ENCODE measurements around the gene CIT.

The CIT gene, protein sequence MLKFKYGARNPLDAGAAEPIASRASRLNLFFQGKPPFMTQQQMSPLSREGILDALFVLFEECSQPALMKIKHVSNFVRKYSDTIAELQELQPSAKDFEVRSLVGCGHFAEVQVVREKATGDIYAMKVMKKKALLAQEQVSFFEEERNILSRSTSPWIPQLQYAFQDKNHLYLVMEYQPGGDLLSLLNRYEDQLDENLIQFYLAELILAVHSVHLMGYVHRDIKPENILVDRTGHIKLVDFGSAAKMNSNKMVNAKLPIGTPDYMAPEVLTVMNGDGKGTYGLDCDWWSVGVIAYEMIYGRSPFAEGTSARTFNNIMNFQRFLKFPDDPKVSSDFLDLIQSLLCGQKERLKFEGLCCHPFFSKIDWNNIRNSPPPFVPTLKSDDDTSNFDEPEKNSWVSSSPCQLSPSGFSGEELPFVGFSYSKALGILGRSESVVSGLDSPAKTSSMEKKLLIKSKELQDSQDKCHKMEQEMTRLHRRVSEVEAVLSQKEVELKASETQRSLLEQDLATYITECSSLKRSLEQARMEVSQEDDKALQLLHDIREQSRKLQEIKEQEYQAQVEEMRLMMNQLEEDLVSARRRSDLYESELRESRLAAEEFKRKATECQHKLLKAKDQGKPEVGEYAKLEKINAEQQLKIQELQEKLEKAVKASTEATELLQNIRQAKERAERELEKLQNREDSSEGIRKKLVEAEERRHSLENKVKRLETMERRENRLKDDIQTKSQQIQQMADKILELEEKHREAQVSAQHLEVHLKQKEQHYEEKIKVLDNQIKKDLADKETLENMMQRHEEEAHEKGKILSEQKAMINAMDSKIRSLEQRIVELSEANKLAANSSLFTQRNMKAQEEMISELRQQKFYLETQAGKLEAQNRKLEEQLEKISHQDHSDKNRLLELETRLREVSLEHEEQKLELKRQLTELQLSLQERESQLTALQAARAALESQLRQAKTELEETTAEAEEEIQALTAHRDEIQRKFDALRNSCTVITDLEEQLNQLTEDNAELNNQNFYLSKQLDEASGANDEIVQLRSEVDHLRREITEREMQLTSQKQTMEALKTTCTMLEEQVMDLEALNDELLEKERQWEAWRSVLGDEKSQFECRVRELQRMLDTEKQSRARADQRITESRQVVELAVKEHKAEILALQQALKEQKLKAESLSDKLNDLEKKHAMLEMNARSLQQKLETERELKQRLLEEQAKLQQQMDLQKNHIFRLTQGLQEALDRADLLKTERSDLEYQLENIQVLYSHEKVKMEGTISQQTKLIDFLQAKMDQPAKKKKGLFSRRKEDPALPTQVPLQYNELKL (N-terminal part only)

GRCh38 chr12:119876761-119877638 lies at the start of gene CIT:
Gene CIT, minus strand, starts transcription at chr12:119877320. Its CDS starts 1,152 bp downstream, at chr12:119876168.
- H3K27ac ChIP-seq (ENCODE audit: low read depth, low read length): peak within 1 kb of the TSS; percentile 93
- peak within 1 kb of the TSS; percentile 82 for H3K9ac ChIP-seq (ENCODE audit: low read depth, low read length)
- H3K9me3 ChIP-seq (ENCODE audit: control insufficient read depth, insufficient read depth, low read length): no peaks in the 10 kb centered on the region
- peak within 1 kb of the TSS; percentile 80 for H3K4me3 ChIP-seq (ENCODE audit: low read depth, low read length)
- peaks cover 33% of the 10 kb centered on the region for H3K36me3 ChIP-seq (ENCODE audit: control insufficient read depth, insufficient read depth, low read length)
- no peaks in the 10 kb centered on the region for H3K4me1 ChIP-seq (ENCODE audit: control insufficient read depth, insufficient read depth, low read length)
- H3K27me3 ChIP-seq (ENCODE audit: control insufficient read depth, insufficient read depth, low read length): no peaks in the 10 kb centered on the region

GRCh38 chr12:119925269-119925668 lies 48.1 kb upstream of the CIT start:
- Histone ChIP-seq H3K36me3 (ENCODE audit: control insufficient read depth, insufficient read depth, low read length) (no peaks in the 10 kb centered on the region), H3K9ac (ENCODE audit: low read depth, low read length) (no peak overlapping the region), H3K4me3 (ENCODE audit: low read depth, low read length) (no peak overlapping the region), H3K27me3 (ENCODE audit: control insufficient read depth, insufficient read depth, low read length) (no peaks in the 10 kb centered on the region), H3K27ac (ENCODE audit: low read depth, low read length) (no peak overlapping the region), H3K9me3 (ENCODE audit: control insufficient read depth, insufficient read depth, low read length) (no peaks in the 10 kb centered on the region; the same call in 1 of the 2 replicates), H3K4me1 (ENCODE audit: control insufficient read depth, insufficient read depth, low read length) (no peaks in the 10 kb centered on the region)

DNA sequence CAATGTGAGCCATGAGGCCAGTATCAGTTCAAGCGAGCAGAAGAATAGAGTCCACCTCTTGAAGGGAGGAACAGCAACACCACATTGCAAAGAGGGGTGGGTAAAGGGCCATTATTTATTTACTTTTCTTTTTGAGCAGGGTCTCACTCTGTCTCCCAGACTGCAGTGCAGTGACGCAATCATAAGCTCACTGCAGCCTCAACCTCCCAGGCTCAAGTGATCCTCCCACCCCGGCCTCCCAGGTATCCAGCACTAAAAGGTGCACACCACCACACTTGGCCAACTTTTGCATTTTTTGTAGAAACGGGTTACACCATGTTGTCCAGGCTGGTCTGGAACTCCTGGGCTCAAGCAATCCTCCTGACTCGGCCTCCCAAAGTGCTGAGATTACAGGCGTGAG lies 42.9 kb upstream of the CIT start:
- Histone ChIP-seq H3K9me3 (ENCODE audit: control insufficient read depth, insufficient read depth, low read length) (peaks cover 4% of the 10 kb centered on the region; the same call in 1 of the 2 replicates), H3K4me3 (ENCODE audit: low read depth, low read length) (no peak overlapping the region)

GRCh38 chr12:119915894-119916510 lies 38.9 kb upstream of the CIT start:
- no peaks in the 10 kb centered on the region for H3K27me3 ChIP-seq (ENCODE audit: control insufficient read depth, insufficient read depth, low read length)
- no peak overlapping the region for H3K4me3 ChIP-seq (ENCODE audit: low read depth, low read length)
- H3K27ac ChIP-seq (ENCODE audit: low read depth, low read length): no peak overlapping the region
- H3K36me3 ChIP-seq (ENCODE audit: control insufficient read depth, insufficient read depth, low read length): no peaks in the 10 kb centered on the region
- no peaks in the 10 kb centered on the region for H3K4me1 ChIP-seq (ENCODE audit: control insufficient read depth, insufficient read depth, low read length)
- no peak overlapping the region for H3K9ac ChIP-seq (ENCODE audit: low read depth, low read length)
- peaks cover 4% of the 10 kb centered on the region; the same call in 1 of the 2 replicates for H3K9me3 ChIP-seq (ENCODE audit: control insufficient read depth, insufficient read depth, low read length)

More for the DNA sequence above, 42.9 kb upstream of the CIT start:
- Histone ChIP-seq H3K27ac (ENCODE audit: low read depth, low read length) (no peak overlapping the region), H3K36me3 (ENCODE audit: control insufficient read depth, insufficient read depth, low read length) (no peaks in the 10 kb centered on the region), H3K27me3 (ENCODE audit: control insufficient read depth, insufficient read depth, low read length) (no peaks in the 10 kb centered on the region), H3K4me1 (ENCODE audit: control insufficient read depth, insufficient read depth, low read length) (no peaks in the 10 kb centered on the region), H3K9ac (ENCODE audit: low read depth, low read length) (no peak overlapping the region)

DNA sequence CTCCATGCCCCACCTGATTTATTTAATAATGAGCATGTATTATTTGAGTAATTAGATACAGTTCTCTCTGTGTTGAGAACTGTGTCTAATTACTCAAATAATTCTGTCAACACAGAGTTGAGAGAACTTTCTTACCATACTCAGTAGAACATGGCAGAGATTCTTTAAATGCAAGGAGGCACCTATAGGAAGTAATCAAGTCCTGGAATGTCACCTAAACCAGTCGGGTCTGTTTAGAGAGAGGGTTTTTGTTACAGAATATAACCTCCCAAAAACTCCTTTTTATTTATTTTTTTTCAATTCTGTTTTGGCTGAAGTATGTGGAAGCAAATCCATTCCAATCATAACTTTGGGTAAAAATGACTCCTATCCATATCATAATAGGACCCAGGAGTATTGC lies 37.5 kb upstream of the CIT start:
- no peaks in the 10 kb centered on the region for H3K36me3 ChIP-seq (ENCODE audit: control insufficient read depth, insufficient read depth, low read length)
- no peak overlapping the region for H3K27ac ChIP-seq (ENCODE audit: low read depth, low read length)
- no peak overlapping the region for H3K9ac ChIP-seq (ENCODE audit: low read depth, low read length)
- H3K4me3 ChIP-seq (ENCODE audit: low read depth, low read length): no peak overlapping the region
- H3K27me3 ChIP-seq (ENCODE audit: control insufficient read depth, insufficient read depth, low read length): no peaks in the 10 kb centered on the region
- H3K4me1 ChIP-seq (ENCODE audit: control insufficient read depth, insufficient read depth, low read length): no peaks in the 10 kb centered on the region
- no peaks in the 10 kb centered on the region for H3K9me3 ChIP-seq (ENCODE audit: control insufficient read depth, insufficient read depth, low read length)

GRCh38 chr12:119913536-119914330 lies 36.6 kb upstream of the CIT start:
- H3K27ac ChIP-seq (ENCODE audit: low read depth, low read length): no peak overlapping the region
- no peaks in the 10 kb centered on the region for H3K4me1 ChIP-seq (ENCODE audit: control insufficient read depth, insufficient read depth, low read length)
- no peaks in the 10 kb centered on the region for H3K27me3 ChIP-seq (ENCODE audit: control insufficient read depth, insufficient read depth, low read length)
- no peak overlapping the region for H3K9ac ChIP-seq (ENCODE audit: low read depth, low read length)
- H3K9me3 ChIP-seq (ENCODE audit: control insufficient read depth, insufficient read depth, low read length): no peaks in the 10 kb centered on the region
- H3K36me3 ChIP-seq (ENCODE audit: control insufficient read depth, insufficient read depth, low read length): no peaks in the 10 kb centered on the region
- no peak overlapping the region for H3K4me3 ChIP-seq (ENCODE audit: low read depth, low read length)

DNA sequence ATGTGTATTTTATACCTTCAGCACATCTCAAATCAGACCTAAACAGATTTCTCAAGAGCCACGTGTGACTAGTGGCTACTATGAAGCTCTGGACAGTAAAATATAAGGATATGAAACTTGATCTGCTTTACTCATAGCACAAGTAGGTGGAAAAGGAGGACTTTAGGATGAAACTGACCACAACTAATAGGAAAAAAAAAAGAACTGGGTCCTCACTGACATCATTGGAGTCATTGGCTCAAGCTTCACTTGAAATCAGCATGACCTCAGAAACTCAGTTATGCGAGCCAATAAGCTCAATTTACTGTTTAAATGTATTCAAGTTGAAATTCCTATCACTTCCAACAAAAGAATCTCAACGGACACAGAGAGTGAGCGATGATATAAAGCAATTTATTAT lies 34.1 kb upstream of the CIT start:
- Histone ChIP-seq H3K27ac (ENCODE audit: low read depth, low read length) (no peak overlapping the region), H3K4me1 (ENCODE audit: control insufficient read depth, insufficient read depth, low read length) (no peaks in the 10 kb centered on the region), H3K9me3 (ENCODE audit: control insufficient read depth, insufficient read depth, low read length) (no peaks in the 10 kb centered on the region), H3K9ac (ENCODE audit: low read depth, low read length) (no peak overlapping the region), H3K4me3 (ENCODE audit: low read depth, low read length) (no peak overlapping the region), H3K36me3 (ENCODE audit: control insufficient read depth, insufficient read depth, low read length) (no peaks in the 10 kb centered on the region), H3K27me3 (ENCODE audit: control insufficient read depth, insufficient read depth, low read length) (no peaks in the 10 kb centered on the region)

DNA sequence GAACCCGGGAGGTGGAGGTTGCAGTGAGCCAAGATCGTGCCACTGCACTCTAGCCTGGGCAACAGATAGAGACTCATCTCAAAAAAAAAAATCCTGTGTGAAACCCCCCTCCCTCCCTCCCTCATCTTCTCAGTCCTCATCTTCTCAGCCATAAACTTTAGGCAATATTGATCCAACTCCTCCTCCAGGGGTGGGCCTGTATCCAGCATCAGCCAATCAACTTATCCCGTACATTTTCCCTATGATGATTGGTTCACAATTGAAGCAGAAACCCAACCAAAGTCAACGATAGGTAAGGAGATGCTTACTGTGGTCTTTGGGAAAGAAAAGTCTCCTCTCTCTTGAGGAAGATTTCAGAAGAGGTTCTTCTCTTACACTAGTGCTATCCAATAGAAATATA lies 33.5 kb upstream of the CIT start:
- no peak overlapping the region for H3K27ac ChIP-seq (ENCODE audit: low read depth, low read length)
- no peaks in the 10 kb centered on the region for H3K27me3 ChIP-seq (ENCODE audit: control insufficient read depth, insufficient read depth, low read length)
- H3K4me1 ChIP-seq (ENCODE audit: control insufficient read depth, insufficient read depth, low read length): no peaks in the 10 kb centered on the region
- no peak overlapping the region for H3K4me3 ChIP-seq (ENCODE audit: low read depth, low read length)
- no peaks in the 10 kb centered on the region for H3K9me3 ChIP-seq (ENCODE audit: control insufficient read depth, insufficient read depth, low read length)
- H3K36me3 ChIP-seq (ENCODE audit: control insufficient read depth, insufficient read depth, low read length): no peaks in the 10 kb centered on the region
- no peak overlapping the region for H3K9ac ChIP-seq (ENCODE audit: low read depth, low read length)

- no peaks in the 10 kb centered on the region for H3K27me3 ChIP-seq (ENCODE audit: control insufficient read depth, insufficient read depth, low read length)
- H3K27ac ChIP-seq (ENCODE audit: low read depth, low read length): no peak overlapping the region
- H3K9ac ChIP-seq (ENCODE audit: low read depth, low read length): no peak overlapping the region
- no peak overlapping the region for H3K4me3 ChIP-seq (ENCODE audit: low read depth, low read length)
- H3K36me3 ChIP-seq (ENCODE audit: control insufficient read depth, insufficient read depth, low read length): no peaks in the 10 kb centered on the region
- H3K9me3 ChIP-seq (ENCODE audit: control insufficient read depth, insufficient read depth, low read length): no peaks in the 10 kb centered on the region
- no peaks in the 10 kb centered on the region for H3K4me1 ChIP-seq (ENCODE audit: control insufficient read depth, insufficient read depth, low read length)
Measured at GRCh38 chr12:119902084-119902509, 25.0 kb upstream of the CIT start.

Data from HUES48 (cell line).